Measurements from ENCODE around the gene ANKRD50.
A peak's percentile ranks its signal among the peaks of the same experiment; 100 is the strongest.

The ANKRD50 gene, protein sequence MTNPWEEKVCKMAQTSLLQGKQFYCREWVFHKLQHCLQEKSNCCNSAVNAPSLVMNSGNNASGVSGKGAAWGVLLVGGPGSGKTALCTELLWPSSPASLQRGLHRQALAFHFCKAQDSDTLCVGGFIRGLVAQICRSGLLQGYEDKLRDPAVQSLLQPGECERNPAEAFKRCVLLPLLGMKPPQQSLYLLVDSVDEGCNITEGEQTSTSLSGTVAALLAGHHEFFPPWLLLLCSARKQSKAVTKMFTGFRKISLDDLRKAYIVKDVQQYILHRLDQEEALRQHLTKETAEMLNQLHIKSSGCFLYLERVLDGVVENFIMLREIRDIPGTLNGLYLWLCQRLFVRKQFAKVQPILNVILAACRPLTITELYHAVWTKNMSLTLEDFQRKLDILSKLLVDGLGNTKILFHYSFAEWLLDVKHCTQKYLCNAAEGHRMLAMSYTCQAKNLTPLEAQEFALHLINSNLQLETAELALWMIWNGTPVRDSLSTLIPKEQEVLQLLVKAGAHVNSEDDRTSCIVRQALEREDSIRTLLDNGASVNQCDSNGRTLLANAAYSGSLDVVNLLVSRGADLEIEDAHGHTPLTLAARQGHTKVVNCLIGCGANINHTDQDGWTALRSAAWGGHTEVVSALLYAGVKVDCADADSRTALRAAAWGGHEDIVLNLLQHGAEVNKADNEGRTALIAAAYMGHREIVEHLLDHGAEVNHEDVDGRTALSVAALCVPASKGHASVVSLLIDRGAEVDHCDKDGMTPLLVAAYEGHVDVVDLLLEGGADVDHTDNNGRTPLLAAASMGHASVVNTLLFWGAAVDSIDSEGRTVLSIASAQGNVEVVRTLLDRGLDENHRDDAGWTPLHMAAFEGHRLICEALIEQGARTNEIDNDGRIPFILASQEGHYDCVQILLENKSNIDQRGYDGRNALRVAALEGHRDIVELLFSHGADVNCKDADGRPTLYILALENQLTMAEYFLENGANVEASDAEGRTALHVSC (N-terminal part only)

DNA sequence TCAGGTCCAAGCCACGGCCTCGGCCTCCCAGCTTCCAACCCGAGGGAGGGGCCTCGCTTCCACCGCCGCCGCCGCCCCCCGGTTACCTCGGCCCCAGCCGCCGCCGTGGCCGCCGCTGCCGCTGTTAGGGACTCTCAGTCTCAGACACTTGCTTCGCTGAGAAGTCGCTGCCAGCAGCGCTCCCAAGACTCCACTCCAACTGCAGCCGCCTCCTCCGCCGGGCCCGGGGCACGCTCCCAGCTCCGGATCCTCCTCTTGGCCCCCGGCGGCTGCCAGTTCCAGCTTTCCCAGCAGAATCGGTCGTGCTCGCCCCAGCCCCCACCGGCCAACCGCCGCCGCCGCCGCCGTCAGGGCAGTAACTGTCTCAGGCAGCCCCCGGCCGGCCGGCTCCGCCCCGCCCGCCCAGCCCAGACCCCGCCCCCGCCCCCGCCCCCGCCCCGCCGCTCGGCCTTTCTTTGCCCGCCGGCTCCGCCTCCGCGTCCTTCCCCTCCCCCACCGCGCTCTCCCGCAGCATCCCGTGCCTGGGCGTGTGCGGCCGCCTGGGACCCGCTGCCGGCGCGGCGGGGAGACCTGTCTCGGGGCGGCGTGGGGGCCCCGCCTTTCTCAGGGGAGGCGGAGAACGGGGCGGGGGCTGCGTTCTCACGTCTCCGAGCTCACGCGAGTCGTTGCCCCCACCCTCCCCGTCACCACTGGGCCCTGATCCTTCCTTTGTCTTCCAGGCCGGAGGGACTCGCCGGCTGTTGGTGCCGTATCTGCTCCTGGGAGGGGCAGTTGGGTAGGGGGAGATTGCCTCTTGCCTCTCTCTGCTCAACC, at the start of gene ANKRD50:
TSS of gene ANKRD50 (minus strand) at position 361 of the 813 bp plus-strand sequence. CDS start 2,221 bp downstream, outside the sequence.
- TF ChIP-seq ZNF274 (IDR thresholded peaks at IDR 0.05; ENCODE audit: low read depth, low read length), result no peak
- peak within 1 kb of the TSS; percentile 90 for H3K4me3 ChIP-seq (ENCODE audit: low read length)

DNA sequence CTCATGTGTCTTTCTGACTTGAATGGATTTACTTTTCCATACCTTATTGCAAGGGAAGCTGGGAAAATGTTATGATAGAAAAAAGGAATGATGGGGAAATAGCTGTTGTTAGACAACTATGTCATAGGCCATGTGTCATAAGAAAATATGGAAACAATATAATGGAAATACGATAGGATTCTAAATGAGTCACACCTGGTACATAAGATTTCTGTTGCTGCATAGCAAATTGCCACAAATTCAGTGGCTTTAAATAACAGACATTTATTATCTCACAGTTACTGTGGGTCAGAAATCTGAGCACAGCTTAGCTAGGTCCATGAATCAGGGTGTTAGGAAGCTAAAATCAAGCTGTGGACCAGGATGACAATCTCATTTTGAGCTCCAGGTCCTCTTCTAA, 44.6 kb upstream of the ANKRD50 start:
- H3K4me3 ChIP-seq (ENCODE audit: low read length), result no peak overlapping the region
- TF ChIP-seq ZNF274 (IDR thresholded peaks at IDR 0.05; ENCODE audit: low read depth, low read length), result no peak

DNA sequence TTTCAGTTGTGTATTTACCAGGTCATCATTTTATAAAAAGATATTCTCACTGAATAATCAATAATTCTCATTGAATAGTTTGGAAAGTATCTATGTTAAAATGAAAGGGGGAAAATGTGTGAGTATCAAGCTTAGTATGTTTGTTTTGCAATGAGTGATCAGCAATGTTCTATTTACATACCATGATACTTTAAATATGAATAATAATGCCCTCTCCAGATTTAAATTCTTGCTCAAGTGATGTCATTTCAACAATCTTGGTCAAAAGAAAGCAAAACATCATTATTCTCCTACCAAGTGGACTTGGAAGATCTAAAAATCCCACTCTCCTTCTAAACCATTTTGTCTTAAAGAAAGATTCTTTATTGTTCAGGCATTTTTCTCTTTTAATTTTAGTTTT, 42.1 kb upstream of the ANKRD50 start:
- H3K4me3 ChIP-seq (ENCODE audit: low read length), result no peak overlapping the region
- no peak for TF ChIP-seq ZNF274 (IDR thresholded peaks at IDR 0.05; ENCODE audit: low read depth, low read length)

DNA sequence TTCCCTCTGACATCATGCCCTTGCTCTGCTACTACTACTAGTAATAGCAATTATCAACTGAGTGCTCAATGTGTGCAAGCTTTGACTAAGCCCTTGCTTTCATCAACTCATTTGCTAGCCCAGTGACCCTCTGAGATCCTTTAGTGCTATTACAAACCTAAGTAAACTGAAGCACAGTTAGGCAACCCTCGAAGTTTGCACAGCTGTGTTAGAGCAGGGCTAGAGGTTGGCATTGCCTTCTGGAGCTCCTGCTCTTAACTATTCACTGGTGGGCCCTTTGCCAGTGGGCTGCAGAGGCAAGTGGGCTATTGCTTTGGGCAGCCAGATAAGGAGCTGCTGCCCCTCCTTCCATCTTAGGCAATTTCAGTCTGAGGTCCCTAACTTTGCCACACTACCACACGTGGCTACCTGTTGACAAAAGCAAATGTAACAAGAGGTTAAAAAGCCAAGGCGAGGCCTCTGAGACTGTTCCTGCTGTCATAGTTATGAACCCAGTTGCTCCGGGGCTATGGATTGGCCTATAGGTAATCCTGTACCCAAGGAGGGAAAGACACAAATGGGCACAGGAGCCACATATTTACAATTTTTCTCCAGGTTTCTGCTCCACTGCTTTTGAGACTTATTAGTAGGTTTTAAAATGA, 41.5 kb upstream of the ANKRD50 start:
- no peak overlapping the region for H3K4me3 ChIP-seq (ENCODE audit: low read length)
- TF ChIP-seq ZNF274 (IDR thresholded peaks at IDR 0.05; ENCODE audit: low read depth, low read length), result no peak

DNA sequence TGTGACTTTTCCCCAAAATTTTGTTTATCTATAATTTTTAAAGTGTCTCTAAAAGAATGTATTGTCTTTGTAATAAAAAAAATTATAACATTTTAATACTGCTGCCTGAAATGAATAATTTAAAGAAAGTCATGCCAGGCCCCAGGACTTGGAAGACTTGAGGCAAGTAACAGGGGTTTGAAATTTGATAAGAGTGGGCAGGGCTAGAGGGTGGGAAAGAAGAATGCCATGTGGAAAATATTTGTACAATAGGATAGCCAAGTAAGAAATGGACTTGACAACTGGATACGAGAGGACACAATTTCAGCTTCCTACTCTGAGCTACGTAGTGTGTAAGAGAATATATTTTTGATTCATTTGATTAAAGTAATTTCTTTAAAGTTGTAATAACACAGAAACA, 36.9 kb upstream of the ANKRD50 start:
- H3K4me3 ChIP-seq (ENCODE audit: low read length), result no peak overlapping the region
- TF ChIP-seq ZNF274 (IDR thresholded peaks at IDR 0.05; ENCODE audit: low read depth, low read length), result no peak

DNA sequence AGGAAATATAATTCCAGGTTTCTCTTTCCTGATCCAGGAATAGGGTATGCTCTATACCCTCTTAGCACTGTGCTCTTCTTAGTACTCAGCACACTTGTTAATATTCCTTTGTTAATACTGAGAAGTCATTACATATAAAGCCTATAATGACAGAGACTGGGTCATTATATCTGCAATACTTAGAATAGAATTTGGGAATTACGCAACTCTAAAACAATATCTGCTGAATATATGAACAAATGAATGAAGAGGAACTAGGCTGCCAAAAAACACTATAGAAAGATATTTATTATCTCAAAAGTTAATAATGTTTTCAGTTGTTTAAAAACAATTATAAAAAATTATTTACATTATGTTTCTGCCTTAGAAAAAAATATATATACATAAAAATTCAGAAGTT, 36.4 kb upstream of the ANKRD50 start:
- H3K4me3 ChIP-seq (ENCODE audit: low read length), result no peak overlapping the region
- TF ChIP-seq ZNF274 (IDR thresholded peaks at IDR 0.05; ENCODE audit: low read depth, low read length), result no peak

DNA sequence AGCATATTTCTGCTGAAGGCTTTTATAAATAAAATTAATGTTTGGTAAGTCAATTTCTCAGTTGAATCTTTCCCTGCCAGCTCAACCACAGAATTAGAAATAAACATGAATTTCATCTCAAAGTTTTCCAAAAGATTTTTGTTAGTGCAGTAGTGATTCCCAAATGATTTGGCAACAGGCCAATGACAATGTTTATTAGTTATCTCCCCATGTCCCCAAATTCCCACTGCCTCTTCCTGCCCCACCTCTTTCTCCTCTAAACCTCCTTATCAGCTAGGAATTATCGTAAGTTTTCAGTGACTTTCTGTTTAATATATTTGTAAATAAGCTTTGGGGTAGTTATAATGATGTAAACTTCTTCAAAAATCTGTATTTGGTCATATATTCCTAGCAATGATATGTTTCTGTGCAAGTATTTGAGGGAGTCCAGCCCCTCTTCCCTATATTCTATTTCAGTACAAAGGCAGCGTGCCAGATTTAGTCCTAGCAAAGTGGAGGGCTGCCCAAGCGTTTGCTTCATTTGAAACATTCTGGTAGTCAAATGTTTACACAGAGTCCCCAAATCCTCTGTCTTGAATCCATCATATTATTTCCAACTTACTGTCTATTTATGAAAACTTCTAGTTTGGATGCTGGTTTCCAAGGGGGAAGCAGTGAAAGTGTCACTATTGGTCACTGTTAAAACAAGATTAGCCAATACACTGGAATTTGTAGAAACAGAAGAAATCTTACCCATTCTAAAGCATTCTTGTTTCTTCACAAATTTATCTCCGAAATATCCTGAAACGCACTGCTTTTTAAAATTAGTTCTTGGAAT, 33.7 kb upstream of the ANKRD50 start:
- H3K4me3 ChIP-seq (ENCODE audit: low read length), result no peak overlapping the region
- no peak for TF ChIP-seq ZNF274 (IDR thresholded peaks at IDR 0.05; ENCODE audit: low read depth, low read length)

DNA sequence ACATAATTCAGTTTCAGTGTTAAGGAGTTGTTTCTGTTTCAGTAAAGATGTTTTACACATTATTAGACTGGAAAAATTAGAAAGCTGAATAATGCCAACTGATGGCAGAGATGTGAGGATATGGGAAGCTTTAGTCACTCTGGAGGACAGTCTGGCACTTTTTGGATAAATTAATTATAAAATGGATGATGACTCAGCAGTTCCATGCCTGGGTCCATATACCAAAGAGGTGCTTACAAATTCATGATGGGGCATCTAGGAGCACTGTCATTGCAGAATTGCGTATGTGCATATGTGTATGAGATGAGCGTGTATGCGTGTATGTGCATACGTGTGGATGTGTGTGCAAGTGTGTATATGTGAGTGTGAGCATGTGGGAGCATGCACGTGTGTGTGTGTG, 31.2 kb upstream of the ANKRD50 start:
- TF ChIP-seq ZNF274 (IDR thresholded peaks at IDR 0.05; ENCODE audit: low read depth, low read length), result no peak
- no peak overlapping the region for H3K4me3 ChIP-seq (ENCODE audit: low read length)

DNA sequence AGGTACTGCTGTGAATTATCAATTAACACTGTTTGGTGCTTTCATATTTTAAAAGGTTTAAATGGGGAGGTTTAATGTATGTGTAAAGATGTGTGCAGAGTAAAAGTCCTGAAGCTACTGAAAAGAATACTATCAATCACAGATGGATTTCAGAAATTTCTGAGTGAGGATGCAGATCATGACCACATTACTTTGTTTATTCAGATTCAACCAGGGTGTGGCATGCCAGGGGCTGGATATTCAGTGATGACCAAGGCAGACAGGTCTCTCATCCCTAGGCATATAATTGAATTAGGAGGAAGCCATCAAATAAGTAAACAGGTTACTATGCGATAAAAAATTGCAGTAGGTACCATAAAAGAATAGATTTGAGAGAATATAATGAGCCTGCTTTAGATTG, 28.0 kb upstream of the ANKRD50 start:
- no peak for TF ChIP-seq ZNF274 (IDR thresholded peaks at IDR 0.05; ENCODE audit: low read depth, low read length)

DNA sequence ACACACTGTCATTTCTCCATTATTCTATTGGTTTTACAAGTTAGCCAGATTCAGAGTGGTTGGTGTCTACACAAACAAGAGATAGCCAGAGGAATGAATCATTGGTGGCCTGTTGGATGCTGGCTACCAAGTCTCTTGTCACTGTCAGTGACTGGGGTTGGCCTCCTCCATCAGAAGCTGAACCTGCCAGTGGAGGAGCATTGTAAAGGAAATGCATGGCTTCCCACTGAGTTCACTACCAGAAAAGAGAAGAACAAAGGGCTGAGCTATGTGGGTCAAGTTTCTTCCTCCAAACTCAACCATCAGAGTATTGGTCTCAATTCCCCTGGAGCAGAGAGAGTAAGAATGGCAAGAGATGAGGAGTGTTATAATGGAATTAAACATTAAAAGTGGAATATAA, 26.5 kb upstream of the ANKRD50 start:
- no peak overlapping the region for H3K4me3 ChIP-seq (ENCODE audit: low read length)
- TF ChIP-seq ZNF274 (IDR thresholded peaks at IDR 0.05; ENCODE audit: low read depth, low read length), result no peak

More for the DNA sequence above, 28.0 kb upstream of the ANKRD50 start:
- no peak overlapping the region for H3K4me3 ChIP-seq (ENCODE audit: low read length)

DNA sequence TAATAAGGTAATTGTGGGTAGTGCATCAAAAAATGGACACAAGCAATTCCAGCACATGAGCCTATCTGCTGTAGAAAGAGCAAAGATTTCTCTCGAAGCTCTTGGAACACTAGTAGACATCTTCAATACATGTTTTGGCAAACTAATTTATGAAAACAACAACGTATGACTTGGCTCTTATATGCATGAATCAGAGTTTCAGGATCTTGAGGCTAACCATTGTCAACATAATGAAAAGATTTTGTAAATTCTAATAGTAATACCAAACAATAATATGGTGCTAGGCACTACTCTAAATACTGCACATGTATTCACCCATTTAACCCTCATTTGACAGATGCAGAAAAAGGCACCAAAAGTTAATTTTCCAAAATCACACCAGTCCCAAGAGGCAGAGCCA, 25.1 kb upstream of the ANKRD50 start:
- no peak overlapping the region for H3K4me3 ChIP-seq (ENCODE audit: low read length)
- TF ChIP-seq ZNF274 (IDR thresholded peaks at IDR 0.05; ENCODE audit: low read depth, low read length), result no peak

DNA sequence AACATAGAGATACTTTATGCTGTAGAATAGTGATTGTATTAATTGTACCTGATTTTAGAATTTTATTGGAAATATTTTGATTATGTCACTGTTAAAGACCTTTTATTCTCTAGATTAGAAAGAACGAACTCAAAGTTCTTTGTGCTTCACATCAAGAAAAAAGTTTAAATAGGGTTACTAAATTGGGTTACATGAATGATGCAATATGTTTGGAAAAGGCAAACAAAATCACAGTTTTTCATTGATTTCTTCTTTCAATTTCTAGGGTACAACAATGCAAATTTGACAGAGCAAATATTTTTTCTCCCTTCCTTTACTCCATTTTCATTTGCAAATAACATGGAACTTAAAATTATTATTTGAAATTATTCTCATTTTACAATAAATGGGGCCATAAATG, 24.0 kb upstream of the ANKRD50 start:
- H3K4me3 ChIP-seq (ENCODE audit: low read length), result no peak overlapping the region
- no peak for TF ChIP-seq ZNF274 (IDR thresholded peaks at IDR 0.05; ENCODE audit: low read depth, low read length)
